ENCODE data around the gene SPRY1. TPM values are rescaled to one million over a fixed set of nuclear protein-coding genes. Genes with fewer than 3 reads are reported as not detected.
A peak's percentile ranks its signal among the peaks of the same experiment; 100 is the strongest.

The SPRY1 gene
- total and polyA plus RNA-seq, 9 of the 15 experiments (the other 6 are each of a cell fraction or from before 2014, with no cell fraction given), result 0.18 to 1.9 (median 0.45) TPM; not detected in 1

GRCh38 chr4:123444290-123444731 lies 47.7 kb downstream of the SPRY1 start (continued):
- TF ChIP-seq RREB1 (CRISPR knock-in tag; IDR thresholded peaks at IDR 0.05), result no peak
- TF ChIP-seq PRPF4 (IDR thresholded peaks at IDR 0.05; ENCODE audit: insufficient read depth, low read depth, low read length, poor library complexity, severe bottlenecking), result no peak
- no peak for TF ChIP-seq NFRKB (IDR thresholded peaks at IDR 0.05; ENCODE audit: low read depth)
- 0 out of 2 replicates have a peak, but pooled peaks have one; percentile 19 for TF ChIP-seq TCF3 (CRISPR knock-in tag; IDR thresholded peaks at IDR 0.05)
- no peak for TF ChIP-seq E2F4 (CRISPR knock-in tag; IDR thresholded peaks at IDR 0.05; ENCODE audit: low read depth)
- TF ChIP-seq ETV1 (tag; conservative IDR thresholded peaks at IDR 0.05; ENCODE audit: low read depth), result 0 out of 2 replicates have a peak, but pooled peaks have one; percentile 27
- peak; percentile 38; the same call in 1 of the 2 replicates for TF ChIP-seq CTBP1 (IDR thresholded peaks at IDR 0.05; ENCODE audit: borderline replicate concordance)
- TF ChIP-seq FOXJ2 (tag; IDR thresholded peaks at IDR 0.05), result no peak
- TF ChIP-seq ZSCAN29 (IDR thresholded peaks at IDR 0.05), result no peak
- TF ChIP-seq ZNF511 (CRISPR knock-in tag; IDR thresholded peaks at IDR 0.05), result no peak
- peak; percentile 95 for TF ChIP-seq SPI1 (IDR thresholded peaks at IDR 0.05; ENCODE audit: borderline replicate concordance, low read depth, low read length)
- no peak for TF ChIP-seq ZBTB34 (CRISPR knock-in tag; IDR thresholded peaks at IDR 0.05)
- no peak for TF ChIP-seq C11orf30 (IDR thresholded peaks at IDR 0.05; ENCODE audit: low read depth)
- no peak for TF ChIP-seq ZBTB1 (CRISPR knock-in tag; IDR thresholded peaks at IDR 0.05; ENCODE audit: borderline replicate concordance, low read depth)
- TF ChIP-seq NCOR1 (IDR thresholded peaks at IDR 0.05), result peak; percentile 58
- TF ChIP-seq PHB (CRISPR knock-in tag; IDR thresholded peaks at IDR 0.05), result no peak
- TF ChIP-seq NR3C1 (CRISPR knock-in tag; IDR thresholded peaks at IDR 0.05), result no peak
- TF ChIP-seq SMAD1 (IDR thresholded peaks at IDR 0.05; ENCODE audit: low read depth, low read length, partially characterized antibody), result no peak
- no peak for TF ChIP-seq ZBTB8A (IDR thresholded peaks at IDR 0.05; ENCODE audit: partially characterized antibody)
- TF ChIP-seq MAZ (CRISPR knock-in tag; conservative IDR thresholded peaks at IDR 0.05 in 1 of 2, IDR thresholded peaks at IDR 0.05 in 1 of 2), result peak in 1 of 2 experiments; percentile 30; a peak in 1 of 4 replicates
- no peak for TF ChIP-seq POLR2H (tag; IDR thresholded peaks at IDR 0.05; ENCODE audit: low read depth)

Data from K562 (cell line).